SK-N-SH (cell line): Measurements from ENCODE around the gene BAG3.

Source experiments
- CTCF ChIP-seq: fragments of 200-600 bp; sonication (generic); IDR thresholded peaks from 2 replicates; pipeline ENCODE4 v1.6.1; 2017; ENCODE audit warnings: antibody characterized with exemption, mild to moderate bottlenecking, moderate library complexity
- EZH2phosphoT487 ChIP-seq: fragments of 200-600 bp; sonication (generic); IDR thresholded peaks from 2 replicates; pipeline ENCODE4 v1.6.1; 2017; ENCODE audit warnings: low read depth, mixed run types, mild to moderate bottlenecking, antibody characterized with exemption, moderate library complexity, borderline replicate concordance
- SMC3 ChIP-seq: IDR thresholded peaks from 2 replicates; pipeline ENCODE4 v1.6.1; 2012; ENCODE audit warnings: low read depth, low read length, improper control_type of control experiment

DNA sequence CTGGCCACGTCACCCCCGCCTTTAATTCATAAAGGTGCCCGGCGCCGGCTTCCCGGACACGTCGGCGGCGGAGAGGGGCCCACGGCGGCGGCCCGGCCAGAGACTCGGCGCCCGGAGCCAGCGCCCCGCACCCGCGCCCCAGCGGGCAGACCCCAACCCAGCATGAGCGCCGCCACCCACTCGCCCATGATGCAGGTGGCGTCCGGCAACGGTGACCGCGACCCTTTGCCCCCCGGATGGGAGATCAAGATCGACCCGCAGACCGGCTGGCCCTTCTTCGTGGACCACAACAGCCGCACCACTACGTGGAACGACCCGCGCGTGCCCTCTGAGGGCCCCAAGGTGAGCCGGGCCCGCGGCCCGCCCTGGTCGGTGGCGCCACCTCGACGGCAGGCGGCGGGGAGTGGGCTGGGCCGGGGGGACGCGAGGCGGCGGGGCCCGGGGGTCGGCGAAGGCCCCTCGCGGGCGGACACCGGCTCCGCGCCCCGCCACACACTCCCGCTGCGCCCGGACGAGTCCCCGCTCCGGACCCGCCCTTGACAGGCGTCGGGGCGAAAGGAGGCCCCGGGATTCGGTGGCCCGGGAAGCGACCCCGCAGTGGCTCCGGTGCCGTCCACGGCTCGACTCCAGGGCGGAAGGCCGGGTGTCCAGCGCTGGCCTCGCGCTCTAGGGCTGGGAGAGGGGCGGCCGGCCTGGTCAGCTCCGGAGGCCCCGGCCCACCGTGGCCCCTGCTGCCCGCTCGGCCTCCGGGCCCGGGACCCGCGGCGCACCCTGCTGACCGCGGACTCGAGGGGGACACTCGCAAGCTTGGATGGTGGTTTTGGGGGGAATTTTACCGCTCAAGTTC, 557 bp downstream of the BAG3 start:
- TF ChIP-seq CTCF (no peak), SMC3 (no peak), EZH2phosphoT487 (no peak)
